H1 (cell line): ENCODE results near the gene RHCG. TPM values are rescaled to one million over a fixed set of nuclear protein-coding genes. Genes with fewer than 3 reads are reported as not detected.

Experiments used
- CTCF ChIA-PET: fragments of 300-600 bp; sonication (Branson Sonifier 250); formaldehyde crosslinking; loops from one replicate; lab custom pipeline; 2021; ENCODE audit not compliant: partially characterized antibody; lab: Charles Lee
- POLR2A ChIA-PET: fragments of 300-600 bp; sonication (Branson Sonifier 250); formaldehyde crosslinking; loops from one replicate; lab custom pipeline; 2021; ENCODE audit warnings: inconsistent platforms; ENCODE audit not compliant: partially characterized antibody; lab: Charles Lee
- DNase-seq, 2 experiments: peaks; one replicate each; pipeline versions ENCODE4 v3.0.0 to v3.0.0-alpha.2; 2010 to 2022; ENCODE audit warnings: low spot score in 2 of 2, low read depth in 1 of 2, mixed read lengths in 1 of 2
- FAIRE-seq: peaks from 2 replicates; lab custom pipeline; 2011; peaks lifted over from hg19 to GRCh38; lab: Jason Lieb, UNC
- H2AFZ ChIP-seq: 2 replicates; pipeline ENCODE4 v1.8.1; 2012; ENCODE audit warnings: low read length, inconsistent platforms
- H2AK5ac ChIP-seq: 2 replicates; pipeline ENCODE4 v1.6.1; 2013; ENCODE audit warnings: low read depth, low read length
- H2BK120ac ChIP-seq: replicated peaks from 2 replicates; pipeline ENCODE3; 2013; ENCODE audit warnings: low read depth, low read length, inconsistent platforms
- H2BK12ac ChIP-seq: 2 replicates; pipeline ENCODE4 v1.6.1; 2013; ENCODE audit warnings: low read depth, low read length
- H2BK15ac ChIP-seq: 2 replicates; pipeline ENCODE4 v1.6.1; 2013; ENCODE audit warnings: low read length
- H2BK20ac ChIP-seq: 2 replicates; pipeline ENCODE4 v1.6.1; 2013; ENCODE audit warnings: low read length
- H2BK5ac ChIP-seq: 2 replicates; pipeline ENCODE4 v1.6.1; 2013; ENCODE audit warnings: low read depth, low read length
- H3K14ac ChIP-seq: 2 replicates; pipeline ENCODE4 v1.6.1; 2013; ENCODE audit warnings: inconsistent platforms; ENCODE audit not compliant: insufficient read length
- H3K18ac ChIP-seq: 2 replicates; pipeline ENCODE4 v1.6.1; 2013; ENCODE audit warnings: low read length; ENCODE audit errors: extremely low read depth
- H3K23ac ChIP-seq: 2 replicates; pipeline ENCODE4 v1.6.1; 2013; ENCODE audit warnings: inconsistent platforms; ENCODE audit not compliant: insufficient read length
- H3K23me2 ChIP-seq: 2 replicates; pipeline ENCODE4 v1.6.1; 2013; ENCODE audit warnings: low read depth, low read length
- H3K27ac ChIP-seq: 2 replicates; pipeline ENCODE4 v1.6.1; 2011; ENCODE audit warnings: low read depth, low read length, inconsistent platforms
- H3K27me3 ChIP-seq, 4 experiments: replicated peaks in 1 of 4; 1 replicate in 1 of 4; 2 replicates in 3 of 4; pipeline versions ENCODE4 v1.6.1 to v1.8.1; 2011 to 2013; ENCODE audit warnings: low read length in 3 of 4, mild to moderate bottlenecking in 3 of 4, inconsistent platforms in 2 of 4, mixed read lengths in 2 of 4, moderate library complexity in 1 of 4; ENCODE audit not compliant: control insufficient read depth in 3 of 4, insufficient read depth in 3 of 4; ENCODE audit errors: extremely low read depth in 1 of 4
- H3K36me3 ChIP-seq, 4 experiments: 2 replicates each; pipeline versions ENCODE4 v1.6.1 to v1.8.1; 2011 to 2013; ENCODE audit warnings: mild to moderate bottlenecking in 4 of 4, low read length in 3 of 4, moderate library complexity in 2 of 4, control low read depth in 1 of 4, inconsistent platforms in 1 of 4; ENCODE audit not compliant: insufficient read depth in 4 of 4, control insufficient read depth in 2 of 4
- H3K4ac ChIP-seq: replicated peaks from 2 replicates; pipeline ENCODE3; 2013; ENCODE audit warnings: low read length, low read depth, mixed read lengths, inconsistent platforms; ENCODE audit not compliant: insufficient read length
- H3K4me1 ChIP-seq, 4 experiments: replicated peaks in 1 of 4; 1 replicate in 1 of 4; 2 replicates in 3 of 4; pipeline versions ENCODE4 v1.6.1 to v1.8.1; 2011 to 2013; ENCODE audit warnings: low read length in 3 of 4, inconsistent platforms in 2 of 4, mixed read lengths in 1 of 4; ENCODE audit not compliant: insufficient read depth in 4 of 4, control insufficient read depth in 3 of 4
- H3K4me2 ChIP-seq, 2 experiments: 2 replicates each; pipeline versions ENCODE4 v1.6.1 to v1.8.1; 2011 to 2013; ENCODE audit warnings: low read depth in 2 of 2, low read length in 2 of 2, control low read depth in 1 of 2, inconsistent platforms in 1 of 2, mild to moderate bottlenecking in 1 of 2; ENCODE audit not compliant: insufficient read depth in 1 of 2
- H3K4me3 ChIP-seq, 4 experiments: fragments of 200-600, 300-600 bp in 1 of 4; sonication (generic), shearing (Covaris generic), sonication (Bioruptor Twin) in 1 of 4; 2 replicates each; pipeline versions ENCODE4 v1.5.1 to v1.8.1; 2011 to 2016; ENCODE audit warnings: low read length in 4 of 4, low read depth in 3 of 4, control low read depth in 2 of 4, inconsistent platforms in 2 of 4, mild to moderate bottlenecking in 2 of 4, mixed read lengths in 1 of 4, moderate library complexity in 1 of 4; ENCODE audit not compliant: insufficient read depth in 2 of 4; ENCODE audit errors: extremely low read depth in 1 of 4
- H3K56ac ChIP-seq: replicated peaks from 2 replicates; pipeline ENCODE3; 2013; ENCODE audit warnings: low read depth, mild to moderate bottlenecking, mixed read lengths, low read length, inconsistent platforms; ENCODE audit not compliant: insufficient read length
- H3K79me1 ChIP-seq: 2 replicates; pipeline ENCODE4 v1.6.1; 2013; ENCODE audit warnings: low read depth, low read length, control low read depth
- H3K79me2 ChIP-seq, 2 experiments: 2 replicates each; pipeline versions ENCODE4 v1.6.1 to v1.8.1; 2012 to 2013; ENCODE audit warnings: low read length in 2 of 2, mild to moderate bottlenecking in 2 of 2, inconsistent platforms in 1 of 2; ENCODE audit not compliant: insufficient read depth in 2 of 2, control insufficient read depth in 1 of 2
- H3K9ac ChIP-seq, 4 experiments: replicated peaks in 1 of 4; 1 replicate in 1 of 4; 2 replicates in 3 of 4; pipeline versions ENCODE4 v1.6.1 to v1.8.1; 2011 to 2013; ENCODE audit warnings: low read depth in 3 of 4, low read length in 3 of 4, control low read depth in 2 of 4, mild to moderate bottlenecking in 2 of 4, moderate library complexity in 2 of 4, inconsistent platforms in 1 of 4; ENCODE audit errors: extremely low read depth in 1 of 4
- H3K9me3 ChIP-seq, 2 experiments: 2 replicates each; pipeline versions ENCODE4 v1.6.1 to v1.8.1; 2012 to 2013; ENCODE audit warnings: mild to moderate bottlenecking in 2 of 2, moderate library complexity in 2 of 2, control low read depth in 1 of 2, inconsistent platforms in 1 of 2, low read depth in 1 of 2, low read length in 1 of 2, mixed read lengths in 1 of 2; ENCODE audit not compliant: insufficient read depth in 2 of 2
- H4K20me1 ChIP-seq, 2 experiments: replicated peaks in 1 of 2; 2 replicates each; pipeline versions ENCODE3 to v1.8.1; 2011 to 2013; ENCODE audit warnings: inconsistent platforms in 2 of 2, low read length in 2 of 2, mild to moderate bottlenecking in 1 of 2; ENCODE audit not compliant: insufficient read depth in 2 of 2, control insufficient read depth in 1 of 2
- H4K5ac ChIP-seq: 2 replicates; pipeline ENCODE4 v1.6.1; 2013; ENCODE audit warnings: low read length, low read depth, mixed read lengths, inconsistent platforms; ENCODE audit not compliant: insufficient read length
- H4K8ac ChIP-seq: 2 replicates; pipeline ENCODE4 v1.8.0; 2013; ENCODE audit warnings: mild to moderate bottlenecking, moderate library complexity, low read length, inconsistent platforms; ENCODE audit not compliant: insufficient read depth; ENCODE audit errors: extremely low read depth
- H4K91ac ChIP-seq: replicated peaks from 2 replicates; pipeline ENCODE3; 2013; ENCODE audit warnings: low read length, mixed read lengths, inconsistent platforms; ENCODE audit not compliant: insufficient read length
- ATF3 ChIP-seq: IDR thresholded peaks from 2 replicates; pipeline ENCODE4 v1.6.1; 2011; ENCODE audit warnings: low read depth, mild to moderate bottlenecking, low read length; ENCODE audit not compliant: insufficient read depth
- BCL11A ChIP-seq, 2 experiments: IDR thresholded peaks; one replicate each; pipeline ENCODE4 v1.6.1; 2011; ENCODE audit warnings: low read depth in 2 of 2, low read length in 2 of 2, mild to moderate bottlenecking in 2 of 2
- EGR1 ChIP-seq: IDR thresholded peaks from 2 replicates; pipeline ENCODE4 v1.6.1; 2011; ENCODE audit warnings: low read depth, low read length, borderline replicate concordance
- HDAC2 ChIP-seq, 2 experiments: fragments of 300-600 bp in 1 of 2; sonication (generic) in 1 of 2; IDR thresholded peaks; 2 replicates each; pipeline ENCODE4 v1.6.1; 2011 to 2012; ENCODE audit warnings: low read depth in 2 of 2, low read length in 2 of 2, mild to moderate bottlenecking in 2 of 2, moderate library complexity in 2 of 2, borderline replicate concordance in 1 of 2, inconsistent platforms in 1 of 2
- POLR2AphosphoS5 ChIP-seq: IDR thresholded peaks from 2 replicates; pipeline ENCODE4 v1.6.1; 2011; ENCODE audit warnings: low read depth, low read length
- SP1 ChIP-seq: IDR thresholded peaks from 2 replicates; pipeline ENCODE4 v1.6.1; 2011; ENCODE audit warnings: low read depth, low read length
- TAF1 ChIP-seq: IDR thresholded peaks from 2 replicates; pipeline ENCODE4 v1.6.1; 2011; ENCODE audit warnings: mild to moderate bottlenecking, low read depth, low read length
- WGBS, 2 experiments: shearing (Covaris generic) in 1 of 2; methylation state at CpG; one replicate each; pipeline versions ENCODE4 v1.1.6 to v1.1.7; 2013 to 2015; ENCODE audit warnings: low lambda C conversion rate in 2 of 2, mixed read lengths in 2 of 2, inconsistent platforms in 1 of 2, low coverage in 1 of 2, missing lambda C conversion rate in 1 of 2; ENCODE audit not compliant: insufficient replicate concordance in 2 of 2, insufficient coverage in 1 of 2, insufficient read length in 1 of 2; ENCODE audit errors: extremely low coverage in 1 of 2, missing lambda C conversion rate in 1 of 2; 5-methylcytosine and 5-hydroxymethylcytosine counted together
- polyA plus RNA-seq, 7 experiments: library from polyadenylated mRNA; depleted of rRNA in 3 of 7; stranded (reverse) in 5 of 7; unstranded in 2 of 7; fragments of >200 nt in 5 of 7; fragments of 200-250 nt in 2 of 7; gene quantifications; 1 replicate in 5 of 7; 2 replicates in 1 of 7; 4 replicates in 1 of 7; pipeline versions ENCODE4 v1.2.1 to v1.2.3, GENCODE V29; 2011 to 2013; ENCODE audit warnings: missing spikeins in 2 of 7, mixed read lengths in 2 of 7
- total RNA-seq: library from RNA; stranded (reverse); fragmentation: NEBNext Ultra II Directional; extraction: Animal tissue kit (Norgen Biotek cat#: 25700); gene quantifications from 2 replicates; pipeline ENCODE4 v1.2.1, GENCODE V29; 2021

RHCG gene
- total and polyA plus RNA-seq, 2 of the 8 experiments (the other 6 are each of a cell fraction or from before 2014, with no cell fraction given): 0.68 TPM; not detected in 1

- Histone ChIP-seq H4K8ac (no peak overlapping the region), H2BK20ac (no peak overlapping the region), H3K23ac (no peak overlapping the region), H2AFZ (no peak overlapping the region), H2BK120ac (no peak overlapping the region), H2BK15ac (no peak overlapping the region), H3K4ac (no peak overlapping the region), H3K79me1 (no peaks in the 10 kb centered on the region), H2AK5ac (no peak overlapping the region), H3K4me3 (no peak overlapping the region), H3K27me3 (no peaks in the 10 kb centered on the region), H3K27ac (no peak overlapping the region), H4K20me1 (no peaks in the 10 kb centered on the region), H2BK5ac (no peak overlapping the region), H3K9ac (no peak overlapping the region), H2BK12ac (no peak overlapping the region), H3K9me3 (no peaks in the 10 kb centered on the region), H3K18ac (no peak overlapping the region), H4K91ac (no peak overlapping the region), H3K4me1 (no peaks in the 10 kb centered on the region), H3K4me2 (no peak overlapping the region), H4K5ac (no peak overlapping the region), H3K23me2 (no peaks in the 10 kb centered on the region), H3K14ac (no peak overlapping the region), H3K56ac (no peak overlapping the region), H3K79me2 (no peaks in the 10 kb centered on the region), H3K36me3 (no peaks in the 10 kb centered on the region)
- DNase-seq (no peak), FAIRE-seq (no peak)
- ChIA-PET CTCF (no interaction called here), POLR2A (no interaction called here)
- 88% methylated on average over 7 of the region's 7 CpGs; no CpG with 5 or more reads in 1 of the 2 experiments for WGBS, 2 experiments
- no peak for TF ChIP-seq EGR1
- TF ChIP-seq ATF3: no peak
- no peak for TF ChIP-seq BCL11A (IDR thresholded peaks at IDR 0.05; ENCODE audit: low read depth in 2 of 2, low read length in 2 of 2)
- TF ChIP-seq POLR2AphosphoS5: no peak
- TF ChIP-seq SP1: no peak
- TF ChIP-seq TAF1: no peak
- no peak for TF ChIP-seq HDAC2 (IDR thresholded peaks at IDR 0.05; ENCODE audit: borderline replicate concordance in 1 of 2, low read depth in 2 of 2, low read length in 2 of 2)
Observed at GRCh38 chr15:89526181-89526580, 29.8 kb upstream of the RHCG start.
